Measurements from ENCODE around the gene FKBP6. TPM values are rescaled to one million over a fixed set of nuclear protein-coding genes. Genes with fewer than 3 reads are reported as not detected.

Gene FKBP6
- total and polyA plus RNA-seq, 7 experiments from 2014 or later: 0.24 TPM; not detected in 6

- intact Hi-C loops (cut with micrococcal nuclease): no loop called here
- no peaks in the 10 kb centered on the region for H3K9me3 Mint-ChIP-seq
- no peaks in the 10 kb centered on the region for H3K36me3 ChIP-seq (ENCODE audit: control insufficient read depth in 2 of 3, insufficient read depth in 3 of 3, low read length in 3 of 3)
- H3K4me1 Mint-ChIP-seq: peaks cover 0 to 4% (median 0%) of the 10 kb centered on the region in 7 donors
- no peaks in the 10 kb centered on the region for H3K4me1 ChIP-seq (ENCODE audit: control insufficient read depth in 2 of 2, insufficient read depth in 2 of 2, low read length in 2 of 2)
- H3K9me3 ChIP-seq (ENCODE audit: control insufficient read depth in 2 of 3, low read length in 3 of 3): no peaks in the 10 kb centered on the region
- no peak overlapping the region for H3K4me3 ChIP-seq (ENCODE audit: low read length)
- ATAC-seq (no peak), DNase-seq (no peak)
- no peaks in the 10 kb centered on the region for H3K27me3 ChIP-seq (ENCODE audit: control insufficient read depth in 2 of 2, insufficient read depth in 2 of 2, low read length in 2 of 2)
- CTCF ChIA-PET: no interaction called here
- H3K27ac ChIP-seq (ENCODE audit: low read depth, low read length): no peak overlapping the region
- no peak overlapping the region for H3K27ac Mint-ChIP-seq
- peaks cover 0 to 9% (median 0%) of the 10 kb centered on the region in 5 donors for H3K27me3 Mint-ChIP-seq
- no peak overlapping the region for H3K4me3 Mint-ChIP-seq
- POLR2A ChIA-PET: no interaction called here
- H3K36me3 Mint-ChIP-seq: no peaks in the 10 kb centered on the region
Measured at GRCh38 chr7:73330772-73331171, 2.8 kb downstream of the FKBP6 start.

- Mint-ChIP-seq H3K9me3 (no peaks in the 10 kb centered on the region), H3K27me3 (peaks cover 0 to 9% (median 0%) of the 10 kb centered on the region in 5 donors), H3K4me3 (no peak overlapping the region), H3K27ac (no peak overlapping the region), H3K36me3 (no peaks in the 10 kb centered on the region), H3K4me1 (peaks cover 0 to 4% (median 0%) of the 10 kb centered on the region in 7 donors)
- no peaks in the 10 kb centered on the region for H3K4me1 ChIP-seq (ENCODE audit: control insufficient read depth in 2 of 2, insufficient read depth in 2 of 2, low read length in 2 of 2)
- H3K27ac ChIP-seq (ENCODE audit: low read depth, low read length): no peak overlapping the region
- POLR2A ChIA-PET: no interaction called here
- DNase-seq (no peak), ATAC-seq (no peak)
- no peaks in the 10 kb centered on the region for H3K36me3 ChIP-seq (ENCODE audit: control insufficient read depth in 2 of 3, insufficient read depth in 3 of 3, low read length in 3 of 3)
- no peak overlapping the region for H3K4me3 ChIP-seq (ENCODE audit: low read length)
- no peaks in the 10 kb centered on the region for H3K9me3 ChIP-seq (ENCODE audit: control insufficient read depth in 2 of 3, low read length in 3 of 3)
- intact Hi-C loops (cut with micrococcal nuclease): no loop called here
- no peaks in the 10 kb centered on the region for H3K27me3 ChIP-seq (ENCODE audit: control insufficient read depth in 2 of 2, insufficient read depth in 2 of 2, low read length in 2 of 2)
- CTCF ChIA-PET: no interaction called here
Measured at GRCh38 chr7:73332447-73332846, 4.5 kb downstream of the FKBP6 start.

GRCh38 chr7:73338321-73338720, 10.4 kb downstream of the FKBP6 start:
- no peak for ATAC-seq

GRCh38 chr7:73340514-73340913, 12.6 kb downstream of the FKBP6 start:
- H3K4me3 Mint-ChIP-seq: no peak overlapping the region
- DNase-seq (no peak), ATAC-seq (no peak)
- ChIA-PET CTCF (no interaction called here), POLR2A (no interaction called here)
- no peak overlapping the region for H3K4me3 ChIP-seq (ENCODE audit: low read length)
- no peaks in the 10 kb centered on the region for H3K9me3 ChIP-seq (ENCODE audit: control insufficient read depth in 2 of 3, low read length in 3 of 3)
- peaks cover 0 to 6% (median 5%) of the 10 kb centered on the region in 5 donors for H3K27me3 Mint-ChIP-seq
- no peak overlapping the region for H3K27ac Mint-ChIP-seq
- peaks cover 0 to 2% (median 0%) of the 10 kb centered on the region in 7 donors for H3K4me1 Mint-ChIP-seq
- no peak overlapping the region for H3K27ac ChIP-seq (ENCODE audit: low read depth, low read length)
- no peaks in the 10 kb centered on the region for H3K36me3 ChIP-seq (ENCODE audit: control insufficient read depth in 2 of 3, insufficient read depth in 3 of 3, low read length in 3 of 3)
- H3K36me3 Mint-ChIP-seq: no peaks in the 10 kb centered on the region
- no peaks in the 10 kb centered on the region for H3K9me3 Mint-ChIP-seq
- intact Hi-C loops (cut with micrococcal nuclease): no loop called here
- no peaks in the 10 kb centered on the region for H3K4me1 ChIP-seq (ENCODE audit: control insufficient read depth in 2 of 2, insufficient read depth in 2 of 2, low read length in 2 of 2)
- no peaks in the 10 kb centered on the region for H3K27me3 ChIP-seq (ENCODE audit: control insufficient read depth in 2 of 2, insufficient read depth in 2 of 2, low read length in 2 of 2)

More at GRCh38 chr7:73338321-73338720, 10.4 kb downstream of the FKBP6 start:
- H3K4me3 Mint-ChIP-seq: no peak overlapping the region
- H3K27ac ChIP-seq (ENCODE audit: low read depth, low read length): no peak overlapping the region
- no peaks in the 10 kb centered on the region for H3K36me3 ChIP-seq (ENCODE audit: control insufficient read depth in 2 of 3, insufficient read depth in 3 of 3, low read length in 3 of 3)
- ChIA-PET CTCF (no interaction called here), POLR2A (no interaction called here)
- H3K27ac Mint-ChIP-seq: no peak overlapping the region
- no peaks in the 10 kb centered on the region for H3K36me3 Mint-ChIP-seq
- H3K27me3 Mint-ChIP-seq: peaks cover 0 to 12% (median 5%) of the 10 kb centered on the region in 5 donors
- H3K27me3 ChIP-seq (ENCODE audit: control insufficient read depth in 2 of 2, insufficient read depth in 2 of 2, low read length in 2 of 2): no peaks in the 10 kb centered on the region
- H3K4me1 ChIP-seq (ENCODE audit: control insufficient read depth in 2 of 2, insufficient read depth in 2 of 2, low read length in 2 of 2): no peaks in the 10 kb centered on the region
- no peaks in the 10 kb centered on the region for H3K9me3 Mint-ChIP-seq
- peaks cover 0 to 2% (median 0%) of the 10 kb centered on the region in 7 donors for H3K4me1 Mint-ChIP-seq
- intact Hi-C loops (cut with micrococcal nuclease): no loop called here
- DNase-seq: no peak
- no peaks in the 10 kb centered on the region for H3K9me3 ChIP-seq (ENCODE audit: control insufficient read depth in 2 of 3, low read length in 3 of 3)
- no peak overlapping the region for H3K4me3 ChIP-seq (ENCODE audit: low read length)

GRCh38 chr7:73341877-73342276, 13.9 kb downstream of the FKBP6 start:
- H3K36me3 ChIP-seq (ENCODE audit: control insufficient read depth in 2 of 3, insufficient read depth in 3 of 3, low read length in 3 of 3): no peaks in the 10 kb centered on the region
- no peak overlapping the region for H3K27ac ChIP-seq (ENCODE audit: low read depth, low read length)
- ChIA-PET POLR2A (no interaction called here), CTCF (no interaction called here)
- no peak for DNase-seq
- H3K4me1 ChIP-seq (ENCODE audit: control insufficient read depth in 2 of 2, insufficient read depth in 2 of 2, low read length in 2 of 2): no peaks in the 10 kb centered on the region
- H3K9me3 ChIP-seq (ENCODE audit: control insufficient read depth in 2 of 3, low read length in 3 of 3): no peaks in the 10 kb centered on the region
- intact Hi-C loops (cut with micrococcal nuclease): no loop called here
- H3K9me3 Mint-ChIP-seq: no peaks in the 10 kb centered on the region
- no peak overlapping the region for H3K4me3 ChIP-seq (ENCODE audit: low read length)
- no peak overlapping the region for H3K27ac Mint-ChIP-seq
- no peaks in the 10 kb centered on the region for H3K27me3 ChIP-seq (ENCODE audit: control insufficient read depth in 2 of 2, insufficient read depth in 2 of 2, low read length in 2 of 2)
- H3K4me3 Mint-ChIP-seq: no peak overlapping the region
- peaks cover 0 to 6% (median 5%) of the 10 kb centered on the region in 5 donors for H3K27me3 Mint-ChIP-seq
- ATAC-seq: no peak
- H3K36me3 Mint-ChIP-seq: no peaks in the 10 kb centered on the region
- H3K4me1 Mint-ChIP-seq: peaks cover 0 to 2% (median 0%) of the 10 kb centered on the region in 7 donors

GRCh38 chr7:73342645-73343044, 14.7 kb downstream of the FKBP6 start:
- no peak for ATAC-seq
- Mint-ChIP-seq H3K27me3 (peaks cover 0 to 6% (median 2%) of the 10 kb centered on the region in 5 donors), H3K36me3 (no peaks in the 10 kb centered on the region), H3K4me1 (no peaks in the 10 kb centered on the region), H3K27ac (no peak overlapping the region), H3K9me3 (no peaks in the 10 kb centered on the region), H3K4me3 (no peak overlapping the region)
- no peak for DNase-seq
- ChIA-PET CTCF (no interaction called here), POLR2A (no interaction called here)
- no peak overlapping the region for H3K27ac ChIP-seq (ENCODE audit: low read depth, low read length)
- intact Hi-C loops (cut with micrococcal nuclease): no loop called here
- no peak overlapping the region for H3K4me3 ChIP-seq (ENCODE audit: low read length)
- H3K4me1 ChIP-seq (ENCODE audit: control insufficient read depth in 2 of 2, insufficient read depth in 2 of 2, low read length in 2 of 2): no peaks in the 10 kb centered on the region
- H3K27me3 ChIP-seq (ENCODE audit: control insufficient read depth in 2 of 2, insufficient read depth in 2 of 2, low read length in 2 of 2): no peaks in the 10 kb centered on the region
- H3K9me3 ChIP-seq (ENCODE audit: control insufficient read depth in 2 of 3, low read length in 3 of 3): no peaks in the 10 kb centered on the region
- no peaks in the 10 kb centered on the region for H3K36me3 ChIP-seq (ENCODE audit: control insufficient read depth in 2 of 3, insufficient read depth in 3 of 3, low read length in 3 of 3)

- Mint-ChIP-seq H3K4me1 (no peaks in the 10 kb centered on the region), H3K27me3 (peaks cover 0 to 6% (median 2%) of the 10 kb centered on the region in 5 donors), H3K4me3 (no peak overlapping the region), H3K36me3 (no peaks in the 10 kb centered on the region), H3K9me3 (peaks cover 0 to 2% (median 0%) of the 10 kb centered on the region in 11 donors), H3K27ac (no peak overlapping the region)
- ChIA-PET CTCF (no interaction called here), POLR2A (no interaction called here)
- no peak for ATAC-seq
- intact Hi-C loops (cut with micrococcal nuclease): no loop called here
- DNase-seq: no peak
- no peak overlapping the region for H3K4me3 ChIP-seq (ENCODE audit: low read length)
- no peaks in the 10 kb centered on the region for H3K9me3 ChIP-seq (ENCODE audit: control insufficient read depth in 2 of 3, low read length in 3 of 3)
- no peaks in the 10 kb centered on the region for H3K36me3 ChIP-seq (ENCODE audit: control insufficient read depth in 2 of 3, insufficient read depth in 3 of 3, low read length in 3 of 3)
- H3K27me3 ChIP-seq (ENCODE audit: control insufficient read depth in 2 of 2, insufficient read depth in 2 of 2, low read length in 2 of 2): no peaks in the 10 kb centered on the region
- no peaks in the 10 kb centered on the region for H3K4me1 ChIP-seq (ENCODE audit: control insufficient read depth in 2 of 2, insufficient read depth in 2 of 2, low read length in 2 of 2)
- H3K27ac ChIP-seq (ENCODE audit: low read depth, low read length): no peak overlapping the region
Measured at GRCh38 chr7:73343671-73344380, 15.9 kb downstream of the FKBP6 start.

Measured in naive thymus-derived CD4-positive, alpha-beta T cell (primary cell).